Breast epithelium (tissue), 3 donors: Measurements from ENCODE around the gene ZSCAN16.

Source experiments
- POLR2A ChIP-seq: fragments of 450-650 bp; IDR thresholded peaks from one replicate; pipeline ENCODE4 v1.6.1; 2016; ENCODE audit warnings: antibody characterized with exemption, mild to moderate bottlenecking, moderate library complexity
- POLR2AphosphoS5 ChIP-seq, 3 donors: sonication (generic); formaldehyde crosslinking; IDR thresholded peaks; one replicate each; pipeline ENCODE4 v1.6.1; 2017; ENCODE audit warnings: antibody characterized with exemption in 3 of 3
- TF ChIP-seq, protein P1 (sequence below), 3 donors: fragments of 450-650 bp; IDR thresholded peaks; one replicate each; pipeline ENCODE4 v1.5.1; 2016 to 2017; ENCODE audit warnings: antibody characterized with exemption in 3 of 3, mild to moderate bottlenecking in 3 of 3, moderate library complexity in 3 of 3

GRCh38 chr6:28082939-28083338 lies 41.5 kb upstream of the ZSCAN16 start:
- TF ChIP-seq, protein P1, sequence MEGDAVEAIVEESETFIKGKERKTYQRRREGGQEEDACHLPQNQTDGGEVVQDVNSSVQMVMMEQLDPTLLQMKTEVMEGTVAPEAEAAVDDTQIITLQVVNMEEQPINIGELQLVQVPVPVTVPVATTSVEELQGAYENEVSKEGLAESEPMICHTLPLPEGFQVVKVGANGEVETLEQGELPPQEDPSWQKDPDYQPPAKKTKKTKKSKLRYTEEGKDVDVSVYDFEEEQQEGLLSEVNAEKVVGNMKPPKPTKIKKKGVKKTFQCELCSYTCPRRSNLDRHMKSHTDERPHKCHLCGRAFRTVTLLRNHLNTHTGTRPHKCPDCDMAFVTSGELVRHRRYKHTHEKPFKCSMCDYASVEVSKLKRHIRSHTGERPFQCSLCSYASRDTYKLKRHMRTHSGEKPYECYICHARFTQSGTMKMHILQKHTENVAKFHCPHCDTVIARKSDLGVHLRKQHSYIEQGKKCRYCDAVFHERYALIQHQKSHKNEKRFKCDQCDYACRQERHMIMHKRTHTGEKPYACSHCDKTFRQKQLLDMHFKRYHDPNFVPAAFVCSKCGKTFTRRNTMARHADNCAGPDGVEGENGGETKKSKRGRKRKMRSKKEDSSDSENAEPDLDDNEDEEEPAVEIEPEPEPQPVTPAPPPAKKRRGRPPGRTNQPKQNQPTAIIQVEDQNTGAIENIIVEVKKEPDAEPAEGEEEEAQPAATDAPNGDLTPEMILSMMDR (IDR thresholded peaks at IDR 0.05): no peak
- TF ChIP-seq POLR2AphosphoS5 (IDR thresholded peaks at IDR 0.05) (no peak), POLR2A (no peak)
